K562 (cell line): ENCODE measurements around the gene GTPBP2. TPM values are rescaled to one million over a fixed set of nuclear protein-coding genes. Genes with fewer than 3 reads are reported as not detected.

Source experiments
- COPS2 ChIP-seq: fragments of 450-650 bp; conservative IDR thresholded peaks from 2 replicates; pipeline ENCODE4 v1.6.1; 2016; ENCODE audit warnings: mild to moderate bottlenecking, moderate library complexity
- HLTF ChIP-seq: fragments of 450-650 bp; IDR thresholded peaks from 2 replicates; pipeline ENCODE4 v1.6.1; 2016
- HNRNPH1 ChIP-seq: fragments of 200-400 bp; formaldehyde crosslinking; optimal IDR thresholded peaks from 2 replicates; pipeline ENCODE3; 2017; ENCODE audit warnings: low read depth, mild to moderate bottlenecking, low read length, moderate library complexity
- MCM5 ChIP-seq: fragments of 450-650 bp; IDR thresholded peaks from 2 replicates; pipeline ENCODE4 v1.6.1; 2016; ENCODE audit warnings: low read depth
- NFIC ChIP-seq: fragments of 450-650 bp; IDR thresholded peaks from 2 replicates; pipeline ENCODE4 v1.6.1; 2017; ENCODE audit warnings: mild to moderate bottlenecking, inconsistent platforms
- PHB2 ChIP-seq: fragments of 450-650 bp; IDR thresholded peaks from 2 replicates; pipeline ENCODE4 v1.6.1; 2017; ENCODE audit warnings: low read depth
- RCOR1 ChIP-seq, 2 experiments: IDR thresholded peaks; 2 replicates each; pipeline ENCODE4 v1.6.1; 2012; ENCODE audit warnings: low read depth in 2 of 2, low read length in 2 of 2, borderline replicate concordance in 1 of 2, improper control_type of control experiment in 1 of 2
- SMARCA4 ChIP-seq: fragments of 450-650 bp; IDR thresholded peaks from 2 replicates; pipeline ENCODE4 v1.6.1; 2016
- STAT5B ChIP-seq: fragments of 250-450 bp; sonication (Bioruptor Pico); IDR thresholded peaks from 2 replicates; pipeline ENCODE4 v1.8.0; 2021; ENCODE audit warnings: mild to moderate bottlenecking, inconsistent platforms
- U2AF1 ChIP-seq: fragments of 200-400 bp; formaldehyde crosslinking; optimal IDR thresholded peaks from 2 replicates; pipeline ENCODE3; 2017; ENCODE audit warnings: mild to moderate bottlenecking, low read depth, low read length, moderate library complexity
- XRCC5 ChIP-seq: fragments of 200-400 bp; formaldehyde crosslinking; IDR thresholded peaks from 2 replicates; pipeline ENCODE4 v1.6.1; 2017; ENCODE audit warnings: low read depth, mild to moderate bottlenecking, low read length
- ZNF143 ChIP-seq: sonication (generic); formaldehyde crosslinking; IDR thresholded peaks from 2 replicates; pipeline ENCODE4 v1.9.0; 2022; ENCODE audit warnings: mild to moderate bottlenecking, missing genetic modification reagents
- ZNF217 ChIP-seq: sonication (generic); formaldehyde crosslinking; IDR thresholded peaks from 2 replicates; pipeline ENCODE4 v1.8.0; 2022; ENCODE audit warnings: mild to moderate bottlenecking, missing genetic modification reagents
- polyA plus RNA-seq, 8 experiments: library from polyadenylated mRNA; depleted of rRNA in 4 of 8; stranded (reverse) in 5 of 8; unstranded in 3 of 8; fragments of >200 nt; fragmentation: Nextera tagmentation in 2 of 8; fragmentation: Illumina TruSeq in 1 of 8; extraction: Ambion mirVana in 2 of 8; extraction: Trizol in 1 of 8; gene quantifications; 2 replicates each; pipeline versions ENCODE4 v1.2.1 to v1.2.3, GENCODE V29; 2011 to 2014; ENCODE audit warnings: inconsistent platforms in 1 of 8, missing spikeins in 1 of 8
- total RNA-seq, 7 experiments: library from RNA; depleted of rRNA in 6 of 7; stranded (reverse); fragments of >200 nt in 6 of 7; fragmentation: Illumina TruSeq in 2 of 7; extraction: Trizol in 2 of 7; gene quantifications; 2 replicates each; pipeline versions ENCODE4 v1.2.1 to v1.2.3, GENCODE V29; 2011 to 2021; ENCODE audit warnings: low replicate concordance in 1 of 7
- TF ChIP-seq, protein P1 (sequence below): fragments of 450-650 bp; IDR thresholded peaks from 2 replicates; pipeline ENCODE4 v1.6.1; 2016; ENCODE audit warnings: low read depth
- TF ChIP-seq, protein P2 (sequence below): fragments of 450-650 bp; formaldehyde crosslinking; IDR thresholded peaks from 2 replicates; pipeline ENCODE4 v1.4.0; 2020; ENCODE audit warnings: mild to moderate bottlenecking, moderate library complexity
- TF ChIP-seq, protein P3 (sequence below): fragments of 250-450 bp; sonication (Bioruptor Pico); IDR thresholded peaks from 2 replicates; pipeline ENCODE4 v1.8.0; 2021; ENCODE audit warnings: borderline replicate concordance, mild to moderate bottlenecking, moderate library complexity; ENCODE audit not compliant: poor library complexity, severe bottlenecking

Gene GTPBP2
- total and polyA plus RNA-seq, 9 of the 15 experiments (the other 6 are each of a cell fraction or from before 2014, with no cell fraction given), result 48.4 to 196 (median 111) TPM

DNA sequence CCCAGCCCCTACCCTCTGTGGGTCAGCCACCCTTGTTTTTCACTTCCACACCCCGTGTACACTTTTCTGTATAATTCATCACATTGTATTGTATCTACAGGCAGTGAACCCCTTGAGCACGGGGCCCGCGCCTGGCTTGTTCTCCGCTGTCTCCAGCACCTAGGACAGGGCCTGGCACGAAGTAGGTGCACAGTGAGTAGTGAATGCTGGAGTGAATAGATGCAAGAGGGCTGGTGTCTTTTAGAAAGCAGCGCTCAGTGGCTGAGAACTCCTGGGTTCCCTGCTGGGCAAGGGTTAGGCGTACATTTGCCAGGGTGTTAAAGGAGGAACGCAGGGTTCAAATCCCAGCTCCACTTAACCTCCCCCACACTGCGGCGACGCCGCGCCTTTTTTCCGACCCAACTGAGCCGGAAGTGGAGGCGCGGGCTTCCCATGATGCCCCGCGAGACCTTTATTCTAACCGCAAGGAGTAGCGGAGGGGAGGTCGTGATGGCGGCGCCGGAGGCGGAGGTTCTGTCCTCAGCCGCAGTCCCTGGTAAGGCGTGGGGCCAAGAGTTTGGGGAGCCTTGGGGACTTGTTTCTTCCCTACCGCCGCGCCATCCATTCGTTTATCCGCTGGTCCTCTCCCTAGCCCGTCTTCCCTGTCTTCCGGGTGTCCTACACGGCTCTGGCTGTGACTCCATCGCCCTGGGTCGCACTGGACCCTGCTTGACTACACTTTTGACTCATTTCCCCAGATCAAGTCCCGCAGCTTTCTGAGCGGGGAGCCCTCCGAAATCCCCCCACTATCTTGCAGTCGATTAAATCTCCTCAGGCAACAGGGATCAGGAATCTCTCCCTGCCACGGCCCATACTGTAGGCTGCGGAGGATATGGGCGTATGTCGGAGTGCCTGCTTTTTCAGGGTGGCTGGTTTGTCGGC lies 6.6 kb upstream of the GTPBP2 start, which contains the start of gene MAD2L1BP (continued):
- TF ChIP-seq U2AF1, result no peak
- peak; percentile 64 for TF ChIP-seq NFIC
- peak; percentile 90 to 98 for TF ChIP-seq RCOR1 (IDR thresholded peaks at IDR 0.05; ENCODE audit: borderline replicate concordance in 1 of 2, low read depth in 2 of 2, low read length in 2 of 2)
- no peak for TF ChIP-seq STAT5B (CRISPR knock-in tag)
- TF ChIP-seq ZNF217, result no peak
- peak; percentile 72; the same call in 1 of the 2 replicates for TF ChIP-seq SMARCA4
- TF ChIP-seq, protein P1, sequence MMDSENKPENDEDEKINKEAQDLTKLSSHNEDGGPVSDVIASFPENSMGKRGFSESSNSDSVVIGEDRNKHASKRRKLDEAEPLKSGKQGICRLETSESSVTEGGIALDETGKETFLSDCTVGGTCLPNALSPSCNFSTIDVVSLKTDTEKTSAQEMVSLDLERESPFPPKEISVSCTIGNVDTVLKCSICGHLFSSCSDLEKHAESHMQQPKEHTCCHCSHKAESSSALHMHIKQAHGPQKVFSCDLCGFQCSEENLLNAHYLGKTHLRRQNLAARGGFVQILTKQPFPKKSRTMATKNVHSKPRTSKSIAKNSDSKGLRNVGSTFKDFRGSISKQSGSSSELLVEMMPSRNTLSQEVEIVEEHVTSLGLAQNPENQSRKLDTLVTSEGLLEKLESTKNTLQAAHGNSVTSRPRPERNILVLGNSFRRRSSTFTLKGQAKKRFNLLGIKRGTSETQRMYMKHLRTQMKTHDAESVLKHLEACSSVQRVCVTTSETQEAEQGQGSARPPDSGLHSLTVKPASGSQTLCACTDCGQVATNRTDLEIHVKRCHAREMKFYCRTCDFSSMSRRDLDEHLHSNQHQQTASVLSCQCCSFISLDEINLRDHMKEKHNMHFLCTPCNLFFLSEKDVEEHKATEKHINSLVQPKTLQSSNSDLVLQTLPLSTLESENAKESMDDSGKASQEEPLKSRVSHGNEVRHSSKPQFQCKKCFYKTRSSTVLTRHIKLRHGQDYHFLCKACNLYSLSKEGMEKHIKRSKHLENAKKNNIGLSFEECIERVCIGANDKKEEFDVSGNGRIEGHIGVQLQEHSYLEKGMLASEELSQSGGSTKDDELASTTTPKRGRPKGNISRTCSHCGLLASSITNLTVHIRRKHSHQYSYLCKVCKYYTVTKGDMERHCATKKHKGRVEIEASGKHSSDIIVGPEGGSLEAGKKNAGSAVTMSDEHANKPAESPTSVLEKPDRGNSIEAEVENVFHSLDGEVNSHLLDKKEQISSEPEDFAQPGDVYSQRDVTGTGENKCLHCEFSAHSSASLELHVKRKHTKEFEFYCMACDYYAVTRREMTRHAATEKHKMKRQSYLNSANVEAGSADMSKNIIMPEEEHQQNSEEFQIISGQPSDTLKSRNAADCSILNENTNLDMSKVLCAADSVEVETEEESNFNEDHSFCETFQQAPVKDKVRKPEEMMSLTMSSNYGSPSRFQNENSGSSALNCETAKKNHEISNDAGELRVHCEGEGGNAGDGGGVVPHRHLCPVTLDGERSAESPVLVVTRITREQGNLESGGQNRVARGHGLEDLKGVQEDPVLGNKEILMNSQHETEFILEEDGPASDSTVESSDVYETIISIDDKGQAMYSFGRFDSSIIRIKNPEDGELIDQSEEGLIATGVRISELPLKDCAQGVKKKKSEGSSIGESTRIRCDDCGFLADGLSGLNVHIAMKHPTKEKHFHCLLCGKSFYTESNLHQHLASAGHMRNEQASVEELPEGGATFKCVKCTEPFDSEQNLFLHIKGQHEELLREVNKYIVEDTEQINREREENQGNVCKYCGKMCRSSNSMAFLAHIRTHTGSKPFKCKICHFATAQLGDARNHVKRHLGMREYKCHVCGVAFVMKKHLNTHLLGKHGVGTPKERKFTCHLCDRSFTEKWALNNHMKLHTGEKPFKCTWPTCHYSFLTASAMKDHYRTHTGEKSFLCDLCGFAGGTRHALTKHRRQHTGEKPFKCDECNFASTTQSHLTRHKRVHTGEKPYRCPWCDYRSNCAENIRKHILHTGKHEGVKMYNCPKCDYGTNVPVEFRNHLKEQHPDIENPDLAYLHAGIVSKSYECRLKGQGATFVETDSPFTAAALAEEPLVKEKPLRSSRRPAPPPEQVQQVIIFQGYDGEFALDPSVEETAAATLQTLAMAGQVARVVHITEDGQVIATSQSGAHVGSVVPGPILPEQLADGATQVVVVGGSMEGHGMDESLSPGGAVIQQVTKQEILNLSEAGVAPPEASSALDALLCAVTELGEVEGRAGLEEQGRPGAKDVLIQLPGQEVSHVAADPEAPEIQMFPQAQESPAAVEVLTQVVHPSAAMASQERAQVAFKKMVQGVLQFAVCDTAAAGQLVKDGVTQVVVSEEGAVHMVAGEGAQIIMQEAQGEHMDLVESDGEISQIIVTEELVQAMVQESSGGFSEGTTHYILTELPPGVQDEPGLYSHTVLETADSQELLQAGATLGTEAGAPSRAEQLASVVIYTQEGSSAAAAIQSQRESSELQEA, result no peak
- TF ChIP-seq, protein P2, sequence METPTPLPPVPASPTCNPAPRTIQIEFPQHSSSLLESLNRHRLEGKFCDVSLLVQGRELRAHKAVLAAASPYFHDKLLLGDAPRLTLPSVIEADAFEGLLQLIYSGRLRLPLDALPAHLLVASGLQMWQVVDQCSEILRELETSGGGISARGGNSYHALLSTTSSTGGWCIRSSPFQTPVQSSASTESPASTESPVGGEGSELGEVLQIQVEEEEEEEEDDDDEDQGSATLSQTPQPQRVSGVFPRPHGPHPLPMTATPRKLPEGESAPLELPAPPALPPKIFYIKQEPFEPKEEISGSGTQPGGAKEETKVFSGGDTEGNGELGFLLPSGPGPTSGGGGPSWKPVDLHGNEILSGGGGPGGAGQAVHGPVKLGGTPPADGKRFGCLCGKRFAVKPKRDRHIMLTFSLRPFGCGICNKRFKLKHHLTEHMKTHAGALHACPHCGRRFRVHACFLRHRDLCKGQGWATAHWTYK (CRISPR knock-in tag), result peak; percentile 84
- no peak for TF ChIP-seq COPS2
- no peak; the same call in 1 of the 2 replicates for TF ChIP-seq HLTF
- no peak for TF ChIP-seq PHB2
- no peak for TF ChIP-seq MCM5
- TF ChIP-seq ZNF143 (CRISPR knock-in tag), result peak; percentile 88
- TF ChIP-seq, protein P3, sequence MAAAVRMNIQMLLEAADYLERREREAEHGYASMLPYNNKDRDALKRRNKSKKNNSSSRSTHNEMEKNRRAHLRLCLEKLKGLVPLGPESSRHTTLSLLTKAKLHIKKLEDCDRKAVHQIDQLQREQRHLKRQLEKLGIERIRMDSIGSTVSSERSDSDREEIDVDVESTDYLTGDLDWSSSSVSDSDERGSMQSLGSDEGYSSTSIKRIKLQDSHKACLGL (CRISPR knock-in tag), result no peak
- no peak for TF ChIP-seq HNRNPH1
- no peak; the same call in 1 of the 2 replicates for TF ChIP-seq XRCC5
